ENCODE results near the gene CCT5.
A peak's percentile ranks its signal among the peaks of the same experiment; 100 is the strongest.

The CCT5 gene

GRCh38 chr5:10304932-10305331 lies 54.9 kb downstream of the CCT5 start:
- DNase-seq: no peak

DNA sequence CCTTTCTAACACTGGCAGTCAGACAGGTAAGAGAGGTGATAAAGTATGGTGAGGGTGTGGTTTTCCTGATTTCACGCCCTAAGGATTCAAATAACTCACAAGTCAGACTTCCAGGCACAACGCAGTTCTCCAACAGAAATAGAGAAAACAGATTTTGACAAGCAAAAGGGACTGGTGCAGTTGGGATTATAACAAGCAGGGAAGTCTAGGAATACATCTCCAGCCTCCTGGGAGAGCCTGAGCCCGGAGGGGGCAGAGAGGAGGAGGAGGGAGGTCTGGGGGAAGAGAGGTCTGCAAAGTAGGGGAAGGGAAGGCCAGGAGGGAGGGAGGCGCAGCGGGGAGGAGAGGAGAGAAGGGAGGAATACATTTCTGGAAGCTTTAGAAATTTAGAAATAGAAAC lies 56.0 kb downstream of the CCT5 start:
- no peak for DNase-seq

GRCh38 chr5:10306806-10307205 lies 56.7 kb downstream of the CCT5 start:
- no peak for DNase-seq

- DNase-seq: peak; percentile 24
Measured at GRCh38 chr5:10307206-10308148, 57.4 kb downstream of the CCT5 start, which contains the start of gene CMBL. TSS of gene CMBL (minus strand) at chr5:10307902. CDS start at chr5:10290762, 17,140 bp downstream.

DNA sequence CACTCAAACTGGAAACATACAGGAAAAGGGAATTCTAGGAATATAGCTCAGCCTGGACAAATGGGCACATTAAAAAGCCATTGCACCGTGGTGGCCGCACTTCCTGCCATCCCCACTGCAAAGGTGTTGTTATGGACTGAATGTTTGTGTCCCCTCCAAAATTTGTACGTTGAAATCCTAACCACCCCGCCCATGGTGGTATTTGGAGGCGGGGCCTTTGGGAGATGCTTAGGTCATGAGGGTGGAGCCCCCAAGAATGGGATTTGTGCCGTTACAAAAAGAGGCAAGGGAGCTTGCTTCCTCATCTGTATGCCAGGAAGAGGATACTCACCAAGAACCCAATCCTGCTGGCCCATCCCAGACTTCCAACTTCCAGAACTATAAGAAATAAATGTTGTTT lies 58.8 kb downstream of the CCT5 start:
- DNase-seq: no peak

DNA sequence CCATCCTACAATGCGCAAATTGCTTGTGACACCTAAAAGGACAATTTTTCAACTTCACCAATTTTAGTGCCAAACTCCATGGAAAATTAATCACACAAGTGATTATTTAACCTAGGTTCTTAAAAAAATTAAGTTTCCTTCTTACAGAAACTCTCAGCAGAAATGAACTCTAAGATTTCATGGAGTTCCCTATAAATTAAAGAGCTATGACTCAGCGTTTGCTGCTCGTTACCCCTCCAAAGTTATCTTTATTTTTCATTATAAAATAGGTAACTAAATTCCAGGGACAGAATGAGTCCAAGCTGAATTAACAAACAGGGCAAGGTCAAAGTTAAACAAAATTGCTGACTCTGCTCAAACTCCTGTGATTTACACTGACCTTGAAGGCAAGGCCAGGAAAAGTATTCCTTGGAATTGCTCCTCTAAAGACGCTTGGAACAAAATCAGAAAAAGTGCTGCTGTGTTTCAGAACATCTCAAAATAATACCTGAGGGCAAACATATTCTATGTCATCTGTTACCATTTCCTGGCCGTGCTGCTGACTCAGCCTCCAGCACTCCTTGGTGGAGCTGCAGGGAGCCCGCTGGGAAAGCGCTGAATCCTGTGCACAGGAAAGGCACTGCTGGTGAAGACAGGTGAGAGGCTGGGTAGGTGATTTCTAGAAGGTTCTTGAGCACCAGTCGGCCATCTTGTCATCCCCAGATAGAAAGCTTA lies 60.1 kb downstream of the CCT5 start:
- DNase-seq: no peak

DNA sequence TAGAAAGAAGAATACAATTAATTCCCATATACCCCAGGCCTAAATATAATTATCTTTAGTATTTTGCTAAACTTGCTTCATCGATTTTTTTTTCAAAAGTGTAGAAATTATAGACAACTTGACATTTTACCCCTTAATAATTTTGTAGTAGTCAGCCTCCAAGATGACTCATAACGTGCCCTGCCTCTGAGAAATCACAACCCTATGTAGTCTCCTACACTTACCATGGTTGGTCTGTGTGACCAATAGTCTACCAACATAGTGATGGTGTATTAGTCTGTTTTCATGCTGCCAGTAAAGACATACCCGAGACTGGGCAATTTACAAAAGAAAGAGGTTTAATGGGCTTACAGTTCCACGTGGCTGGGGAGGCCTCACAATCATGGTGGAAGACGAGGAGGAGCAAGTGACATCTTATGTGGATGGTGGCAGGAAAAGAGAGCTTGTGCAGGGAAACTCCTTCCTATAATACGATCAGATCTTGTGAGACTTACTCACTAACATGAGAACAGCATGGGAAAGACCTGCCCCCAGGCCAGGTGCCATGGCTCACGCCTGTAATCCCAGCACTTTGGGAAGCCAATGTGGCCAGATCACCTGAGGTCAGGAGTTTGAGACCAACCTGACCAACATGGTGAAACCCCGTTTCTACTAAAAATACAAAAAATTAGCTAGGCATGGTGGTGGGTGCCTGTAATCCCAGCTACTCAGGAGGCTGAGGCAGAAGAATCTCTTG lies 60.9 kb downstream of the CCT5 start:
- DNase-seq: peak; percentile 26

GRCh38 chr5:10311595-10312425 lies 61.7 kb downstream of the CCT5 start:
- peak; percentile 22 for DNase-seq

DNA sequence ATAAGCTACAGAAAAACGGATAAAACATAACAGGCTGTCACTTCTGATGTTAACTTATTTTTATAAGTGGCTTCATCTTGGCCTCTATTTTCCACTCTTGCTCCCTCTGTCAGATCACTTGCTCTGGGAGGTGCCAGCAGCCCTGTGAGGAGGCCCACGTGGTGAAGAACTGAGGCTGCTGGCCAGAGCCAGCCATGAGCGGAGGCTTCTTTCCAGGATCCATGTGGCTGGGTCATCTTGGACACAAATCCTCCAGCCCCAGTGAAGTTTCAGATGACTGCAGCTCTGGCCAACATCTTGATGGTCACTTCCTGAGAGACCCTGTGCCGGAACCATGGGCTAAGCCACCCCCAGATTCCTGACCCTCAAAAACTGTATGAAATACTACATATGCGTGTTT lies 65.1 kb downstream of the CCT5 start:
- DNase-seq: no peak

All from suppressor macrophage treated with lipopolysaccharide for 4 hours (primary cell).